Lower leg skin (tissue), 3 donors: Measurements from ENCODE around the gene KDM6B.

ENCODE experiments used
- POLR2A ChIP-seq, 2 donors: fragments of 450-650 bp; IDR thresholded peaks; one replicate each; pipeline ENCODE4 v1.6.1; 2016 to 2017; ENCODE audit warnings: antibody characterized with exemption in 2 of 2, mild to moderate bottlenecking in 1 of 2, moderate library complexity in 1 of 2
- TF ChIP-seq, protein P1 (sequence below), 3 donors: fragments of 450-650 bp; IDR thresholded peaks; one replicate each; pipeline ENCODE4 v1.5.1; 2016; ENCODE audit warnings: antibody characterized with exemption in 3 of 3, mild to moderate bottlenecking in 3 of 3, moderate library complexity in 2 of 3

DNA sequence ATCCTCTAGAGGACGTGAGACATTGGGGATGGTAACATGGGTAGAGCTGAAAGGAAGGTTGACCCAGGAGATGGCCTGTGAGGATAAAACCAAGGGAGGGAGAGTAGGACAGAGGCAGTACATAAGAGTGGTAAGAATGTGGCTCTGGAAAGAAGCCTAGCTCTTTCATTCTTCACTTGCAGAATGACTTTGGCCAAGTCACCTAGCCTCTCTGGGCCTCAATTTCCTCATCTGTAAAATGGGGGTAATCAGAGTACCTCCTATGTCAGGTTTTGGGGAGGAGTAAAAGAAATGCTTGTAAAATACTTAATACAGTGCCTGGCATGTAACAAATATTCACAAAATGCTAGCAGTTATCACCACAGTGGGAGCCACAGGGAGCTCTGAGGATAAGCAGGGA lies 6.9 kb downstream of the KDM6B start:
- TF ChIP-seq, protein P1, sequence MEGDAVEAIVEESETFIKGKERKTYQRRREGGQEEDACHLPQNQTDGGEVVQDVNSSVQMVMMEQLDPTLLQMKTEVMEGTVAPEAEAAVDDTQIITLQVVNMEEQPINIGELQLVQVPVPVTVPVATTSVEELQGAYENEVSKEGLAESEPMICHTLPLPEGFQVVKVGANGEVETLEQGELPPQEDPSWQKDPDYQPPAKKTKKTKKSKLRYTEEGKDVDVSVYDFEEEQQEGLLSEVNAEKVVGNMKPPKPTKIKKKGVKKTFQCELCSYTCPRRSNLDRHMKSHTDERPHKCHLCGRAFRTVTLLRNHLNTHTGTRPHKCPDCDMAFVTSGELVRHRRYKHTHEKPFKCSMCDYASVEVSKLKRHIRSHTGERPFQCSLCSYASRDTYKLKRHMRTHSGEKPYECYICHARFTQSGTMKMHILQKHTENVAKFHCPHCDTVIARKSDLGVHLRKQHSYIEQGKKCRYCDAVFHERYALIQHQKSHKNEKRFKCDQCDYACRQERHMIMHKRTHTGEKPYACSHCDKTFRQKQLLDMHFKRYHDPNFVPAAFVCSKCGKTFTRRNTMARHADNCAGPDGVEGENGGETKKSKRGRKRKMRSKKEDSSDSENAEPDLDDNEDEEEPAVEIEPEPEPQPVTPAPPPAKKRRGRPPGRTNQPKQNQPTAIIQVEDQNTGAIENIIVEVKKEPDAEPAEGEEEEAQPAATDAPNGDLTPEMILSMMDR (IDR thresholded peaks at IDR 0.05) = no peak
- TF ChIP-seq POLR2A (IDR thresholded peaks at IDR 0.05) = no peak
